Measurements from ENCODE around the gene DTNB.

DTNB gene

DNA sequence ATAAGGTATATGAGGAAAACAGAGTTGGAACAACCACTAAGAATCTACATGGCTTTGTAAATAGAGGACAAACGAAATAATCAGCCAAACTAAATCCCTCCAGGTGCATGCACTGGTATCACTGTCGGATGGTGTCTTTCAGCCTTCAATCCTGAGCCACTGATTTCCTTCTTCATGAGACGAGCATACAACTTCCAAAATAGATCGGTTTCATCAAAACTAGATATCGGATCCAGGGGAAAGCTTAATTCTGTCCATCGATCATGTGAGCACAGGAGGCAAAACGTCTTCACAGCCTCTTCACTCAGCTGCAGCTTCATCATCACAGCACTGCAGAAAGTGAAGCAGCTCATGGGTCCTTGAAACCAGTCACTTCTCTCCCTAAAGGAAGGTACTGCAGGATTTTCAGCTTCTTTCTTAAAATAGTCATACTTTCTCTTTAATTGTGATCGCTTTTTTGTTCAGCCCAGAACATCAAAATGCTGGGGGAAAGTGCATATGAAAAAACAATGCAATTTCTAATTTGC is 80.5 kb downstream of the DTNB start:
- no peak overlapping the region for H3K27ac ChIP-seq
- no peak for DNase-seq (ENCODE audit: low read depth, low spot score)

DNA sequence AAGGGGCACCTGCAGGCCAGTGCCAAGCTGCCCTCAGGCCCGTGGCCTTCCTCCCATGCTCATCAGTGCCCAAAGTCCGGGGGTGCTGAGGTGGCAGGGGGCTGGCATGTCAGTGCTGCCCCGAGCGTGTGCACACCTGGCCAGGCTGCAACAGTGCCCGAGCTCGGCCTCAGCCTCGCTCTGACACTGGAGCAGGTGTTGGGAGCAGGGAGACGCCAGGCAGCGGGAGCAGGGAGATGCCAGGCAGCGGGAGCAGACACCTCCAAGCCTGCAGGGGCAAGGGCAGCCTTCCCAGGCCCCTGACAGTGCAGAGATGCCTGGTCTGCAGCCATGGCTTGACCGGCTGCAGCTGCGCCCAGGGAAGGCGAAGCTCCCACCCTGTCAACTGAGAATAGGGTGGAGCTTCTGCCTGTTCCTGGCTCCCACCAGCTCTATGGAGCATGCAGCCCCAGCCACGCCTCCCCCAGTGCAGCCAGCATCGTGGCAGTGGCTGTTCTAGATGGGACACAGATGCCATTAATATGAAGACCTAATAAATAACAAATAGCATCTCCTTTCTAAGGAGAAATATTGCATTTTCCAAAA is 82.4 kb downstream of the DTNB start:
- DNase-seq (ENCODE audit: low read depth, low spot score) = no peak

DNA sequence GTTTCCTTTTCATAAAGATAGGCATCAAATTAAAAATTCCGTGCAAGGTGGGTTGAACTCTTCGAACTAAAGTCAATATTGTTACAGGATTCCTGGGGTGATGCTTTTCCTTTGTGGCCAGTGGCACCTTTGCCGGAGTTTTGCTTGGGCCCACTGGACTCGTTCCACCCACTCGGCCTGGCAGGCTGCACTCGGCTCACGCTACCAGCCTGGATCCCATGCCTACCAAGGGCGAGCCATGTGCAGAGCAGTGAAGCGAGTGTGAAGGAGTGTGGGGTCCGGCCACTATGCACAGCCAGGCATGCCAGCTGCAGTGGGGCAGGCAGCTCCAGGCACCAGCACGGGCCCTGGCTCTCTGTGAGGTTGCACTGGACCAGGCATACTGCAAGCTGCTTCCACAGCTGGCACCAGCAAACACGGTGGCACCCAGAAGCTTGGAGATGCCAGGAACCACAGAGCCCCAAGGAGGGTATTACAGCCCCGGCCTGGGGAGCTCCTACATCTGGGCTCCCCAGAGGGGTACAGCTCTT is 83.6 kb downstream of the DTNB start:
- no peak overlapping the region for H3K27ac ChIP-seq
- no peak for DNase-seq (ENCODE audit: low read depth, low spot score)

More for the DNA sequence above, 82.4 kb downstream of the DTNB start:
- no peak overlapping the region for H3K27ac ChIP-seq

GRCh38 chr2:25588576-25588975 is 84.8 kb downstream of the DTNB start:
- DNase-seq (ENCODE audit: low read depth, low spot score) = no peak
- no peak overlapping the region for H3K27ac ChIP-seq

DNA sequence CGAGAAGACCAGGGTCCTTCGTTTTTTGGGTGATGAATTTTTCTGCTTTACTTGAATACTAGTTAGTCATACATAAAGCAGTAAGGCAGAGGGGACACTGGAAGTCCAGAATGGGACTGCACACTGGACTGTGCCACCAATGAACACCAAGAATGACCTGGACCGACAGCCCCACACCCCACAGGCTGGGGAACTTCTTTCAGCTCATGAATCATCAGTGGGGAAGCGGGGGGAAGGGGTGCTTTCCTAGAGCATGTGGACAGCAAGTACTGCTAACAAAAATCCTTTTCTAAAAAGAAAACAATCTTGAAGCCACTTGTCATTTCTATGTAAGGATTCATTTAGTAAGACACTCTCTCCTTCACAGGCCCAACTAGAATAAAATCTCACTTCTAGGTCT is 86.0 kb downstream of the DTNB start:
- H3K27ac ChIP-seq = no peak overlapping the region
- no peak for DNase-seq (ENCODE audit: low read depth, low spot score)

- DNase-seq (ENCODE audit: low read depth, low spot score) = no peak
- H3K27ac ChIP-seq = no peak overlapping the region
Observed at GRCh38 chr2:25586726-25587144, 86.6 kb downstream of the DTNB start.

DNA sequence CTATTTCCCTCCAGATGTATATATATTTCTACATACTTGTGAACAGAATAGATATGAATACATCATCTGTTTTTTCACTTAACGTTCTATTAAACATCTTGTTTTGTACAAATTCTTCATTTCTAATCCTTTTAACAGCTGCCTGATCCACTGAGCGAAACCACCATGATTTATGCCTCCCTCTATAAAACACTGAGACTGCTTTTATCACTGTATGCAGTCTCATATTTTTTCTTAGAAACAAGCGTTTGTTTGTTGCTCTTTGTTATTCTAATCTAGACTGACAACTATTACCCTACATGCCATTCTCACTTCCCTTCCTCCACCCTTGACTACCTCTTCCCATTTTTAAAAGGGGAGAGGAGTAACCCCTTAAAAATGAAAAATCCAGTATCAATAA is 88.2 kb downstream of the DTNB start:
- H3K27ac ChIP-seq = no peak overlapping the region
- no peak for DNase-seq (ENCODE audit: low read depth, low spot score)

- no peak overlapping the region for H3K27ac ChIP-seq
- DNase-seq (ENCODE audit: low read depth, low spot score) = no peak
Observed at GRCh38 chr2:25582077-25582830, 91.1 kb downstream of the DTNB start.

- no peak overlapping the region for H3K27ac ChIP-seq
- DNase-seq (ENCODE audit: low read depth, low spot score) = no peak
Observed at GRCh38 chr2:25576596-25576995, 96.8 kb downstream of the DTNB start.

GRCh38 chr2:25572638-25573037 is 100.7 kb downstream of the DTNB start:
- no peak for DNase-seq (ENCODE audit: low read depth, low spot score)
- H3K27ac ChIP-seq = no peak overlapping the region

GRCh38 chr2:25570161-25570845 is 103.1 kb downstream of the DTNB start:
- H3K27ac ChIP-seq = no peak overlapping the region
- no peak for DNase-seq (ENCODE audit: low read depth, low spot score)

DNA sequence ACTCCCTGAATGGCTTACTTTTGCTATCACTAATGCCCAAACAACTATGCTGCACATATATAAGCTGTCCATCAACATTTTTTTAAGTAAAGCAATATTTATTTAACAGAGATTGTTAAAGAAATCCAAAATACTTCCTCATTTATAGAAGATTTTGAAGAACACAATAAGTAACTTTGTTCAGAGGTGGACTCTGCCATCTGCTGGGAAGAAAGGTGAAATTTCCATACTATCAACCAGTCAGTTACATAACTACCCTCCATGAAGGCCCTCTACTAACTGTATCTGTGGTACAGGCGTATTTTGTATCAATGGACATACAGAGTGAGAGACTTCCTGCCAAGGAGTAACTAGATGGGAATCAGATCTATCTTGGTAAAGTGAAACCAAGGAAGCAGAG is 106.0 kb downstream of the DTNB start:
- no peak for DNase-seq (ENCODE audit: low read depth, low spot score)
- H3K27ac ChIP-seq = no peak overlapping the region

DNA sequence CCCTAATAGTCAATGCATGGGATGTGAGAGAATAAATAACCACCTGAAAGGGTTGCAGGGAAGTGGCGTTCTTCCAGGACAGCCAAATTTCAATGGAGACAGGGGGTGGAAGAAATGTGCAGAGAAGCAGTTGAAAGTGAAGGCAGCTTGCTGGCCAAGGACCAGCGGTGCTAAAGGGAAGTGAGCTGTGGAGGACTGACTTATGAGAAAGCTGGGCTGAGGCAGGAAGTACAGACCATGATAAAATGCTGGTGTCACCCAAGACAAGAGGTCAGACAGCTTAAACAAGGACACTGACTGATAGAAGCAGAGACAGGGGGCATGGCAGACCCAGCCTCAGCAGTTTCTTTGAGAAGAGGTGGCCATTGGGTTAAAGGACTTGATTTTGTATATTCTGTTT is 106.7 kb downstream of the DTNB start:
- H3K27ac ChIP-seq = no peak overlapping the region
- no peak for DNase-seq (ENCODE audit: low read depth, low spot score)

- no peak overlapping the region for H3K27ac ChIP-seq
Observed at GRCh38 chr2:25566094-25566493, 107.3 kb downstream of the DTNB start.

GRCh38 chr2:25561136-25561850 is 112.1 kb downstream of the DTNB start:
- DNase-seq (ENCODE audit: low read depth, low spot score) = no peak

More at GRCh38 chr2:25566094-25566493, 107.3 kb downstream of the DTNB start:
- no peak for DNase-seq (ENCODE audit: low read depth, low spot score)

GRCh38 chr2:25559148-25559547 is 114.2 kb downstream of the DTNB start:
- no peak overlapping the region for H3K27ac ChIP-seq
- DNase-seq (ENCODE audit: low read depth, low spot score) = no peak

More at GRCh38 chr2:25561136-25561850, 112.1 kb downstream of the DTNB start:
- H3K27ac ChIP-seq = no peak overlapping the region

- peak overlapping the region; percentile 36 for H3K27ac ChIP-seq
- DNase-seq (ENCODE audit: low read depth, low spot score) = no peak
Observed at GRCh38 chr2:25558262-25558661, 115.1 kb downstream of the DTNB start.

DNA sequence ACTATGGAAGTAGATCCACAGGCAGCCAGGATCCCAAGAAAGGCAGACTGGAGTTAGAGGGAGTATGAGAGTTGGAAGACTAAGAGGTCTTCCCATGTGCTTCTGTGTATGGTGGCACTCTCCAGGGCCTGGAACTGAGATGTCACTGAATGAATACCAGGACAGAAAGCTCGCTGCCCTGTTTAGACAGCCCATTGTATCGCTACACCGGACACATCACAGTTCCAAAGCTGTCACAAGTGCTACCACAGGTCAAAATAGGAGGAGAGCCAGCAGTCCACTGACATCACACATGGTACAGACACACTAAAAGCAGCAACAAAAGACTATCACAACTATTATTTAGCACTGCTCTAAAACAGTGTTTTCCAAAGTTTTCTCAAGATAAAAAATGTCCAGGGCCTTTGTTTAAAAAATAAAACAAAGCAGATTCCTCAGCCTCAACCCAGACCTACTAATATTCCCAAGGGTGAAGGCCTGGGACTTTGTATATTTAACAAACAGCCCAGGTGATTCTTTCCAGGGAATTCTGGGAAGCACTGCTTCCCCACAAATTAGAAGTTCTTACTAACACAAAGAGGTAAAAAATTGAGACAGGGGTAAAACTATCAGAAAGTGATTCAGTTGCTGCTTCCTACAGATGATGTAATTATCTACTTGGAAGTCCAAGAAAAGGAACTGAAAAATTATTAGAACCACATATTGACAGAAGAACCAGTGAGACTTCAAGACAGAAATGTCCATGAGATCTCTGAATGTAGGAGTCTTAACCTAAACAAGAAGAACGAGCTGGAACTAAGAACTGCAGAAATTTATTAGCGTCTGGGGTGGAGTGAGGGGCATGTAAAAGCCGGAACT is 116.0 kb downstream of the DTNB start:
- no peak overlapping the region for H3K27ac ChIP-seq
- DNase-seq (ENCODE audit: low read depth, low spot score) = no peak

DNA sequence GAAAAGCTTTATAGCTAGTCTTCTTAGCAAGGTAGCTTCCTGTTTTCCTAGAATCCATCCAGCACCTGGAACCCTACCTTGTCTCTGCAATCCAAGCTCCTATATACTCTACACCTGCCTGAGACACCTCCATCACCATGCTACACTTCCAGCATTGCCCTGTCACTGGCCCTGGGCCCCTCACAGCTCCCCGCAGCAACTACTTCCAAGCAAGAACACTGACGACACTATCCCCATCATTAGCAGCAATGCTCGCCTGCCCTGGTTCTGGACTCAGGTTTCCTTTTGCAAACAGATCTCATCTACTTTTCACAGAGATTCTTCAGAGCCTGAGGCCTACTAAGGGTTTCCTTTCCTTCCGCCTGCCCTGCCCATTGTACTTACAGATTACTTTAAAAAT is 121.1 kb downstream of the DTNB start:
- no peak overlapping the region for H3K27ac ChIP-seq
- no peak for DNase-seq (ENCODE audit: low read depth, low spot score)

All from epithelial cell of prostate (primary cell).